Stimulated activated CD4-positive, alpha-beta T cell treated with anti-CD3 and anti-CD28 coated beads, Interleukin-4, amount 100 ng/mL, for 4 hours (primary cell): ENCODE results near the gene DGUOK.

Experiments used
- DNase-seq, 2 experiments: peaks; one replicate each; pipeline ENCODE4 v3.0.0-alpha.2; 2020

Gene DGUOK

DNA sequence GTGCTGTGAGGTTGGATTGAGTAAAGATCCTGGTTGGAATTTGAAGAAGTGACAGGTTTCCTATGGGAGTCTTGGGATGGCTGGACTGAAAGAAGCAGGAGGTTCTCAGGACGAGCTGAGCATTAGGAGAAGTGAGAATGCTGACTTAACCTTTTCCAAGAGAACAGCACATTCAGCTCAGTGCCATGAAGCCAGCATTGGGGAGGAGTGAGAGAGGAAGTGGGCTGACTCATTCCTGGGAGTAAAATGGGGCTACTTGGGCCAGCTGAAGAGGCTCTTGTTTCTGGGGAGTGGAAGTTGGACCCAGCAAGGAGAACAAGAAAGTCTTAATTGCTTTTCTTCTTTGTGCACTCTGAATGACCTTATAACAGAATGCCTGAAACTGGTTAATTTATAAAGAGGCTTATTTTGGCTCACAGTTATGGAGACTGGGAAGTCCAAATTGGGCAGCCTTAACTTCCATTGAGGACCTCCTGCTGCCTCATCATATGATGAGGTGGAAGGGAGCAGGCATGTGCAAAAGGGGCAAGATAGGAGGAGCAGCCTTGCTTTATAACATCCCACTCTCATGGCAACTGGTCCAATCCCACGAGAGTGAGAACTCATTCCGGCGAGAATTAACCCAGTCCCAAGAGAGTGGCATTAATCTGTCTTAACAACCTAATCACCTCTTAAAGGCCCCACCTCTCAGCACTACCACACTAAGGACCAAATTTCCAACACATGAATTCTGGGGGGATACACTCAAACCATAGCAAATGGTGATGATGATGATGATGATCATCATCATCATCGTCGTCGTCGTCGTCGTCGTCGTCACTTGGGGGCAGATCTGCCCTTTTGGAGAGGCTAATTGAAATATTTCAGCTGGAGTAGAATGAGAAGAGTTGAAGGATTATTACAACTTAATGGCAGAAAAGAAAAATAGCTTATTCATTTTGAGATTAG lies 26.1 kb downstream of the DGUOK start:
- no peak for DNase-seq

DNA sequence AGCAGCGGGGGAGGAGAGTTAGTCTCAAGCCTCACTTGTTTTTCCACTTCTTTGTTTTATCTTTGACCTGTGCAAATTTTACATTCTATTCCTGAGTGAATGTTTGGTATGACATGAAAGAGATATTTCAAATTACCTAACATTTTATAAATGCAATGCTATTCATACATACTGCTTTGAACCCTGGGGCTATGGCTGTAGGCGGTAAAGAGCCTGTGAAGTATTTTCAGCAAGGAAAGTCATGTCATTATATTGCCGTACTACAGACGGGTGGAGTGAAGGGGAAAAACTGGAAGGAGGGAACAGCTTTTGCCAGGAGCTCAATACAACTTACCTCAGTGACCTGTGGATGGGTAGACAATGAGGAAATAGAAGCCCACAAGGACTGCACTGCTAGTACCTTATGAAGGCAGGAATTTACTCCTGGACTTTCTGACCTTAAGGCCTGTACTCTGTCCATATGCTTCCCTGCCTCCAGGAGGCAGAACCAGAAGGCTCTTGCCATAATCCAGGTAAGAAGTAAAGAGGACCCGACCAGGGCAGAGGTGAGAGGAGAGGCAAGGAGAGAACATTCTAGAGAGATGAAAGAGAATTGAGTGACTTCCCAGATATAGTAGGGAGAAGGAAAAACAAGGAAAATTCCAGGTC lies 29.7 kb downstream of the DGUOK start:
- DNase-seq = no peak

DNA sequence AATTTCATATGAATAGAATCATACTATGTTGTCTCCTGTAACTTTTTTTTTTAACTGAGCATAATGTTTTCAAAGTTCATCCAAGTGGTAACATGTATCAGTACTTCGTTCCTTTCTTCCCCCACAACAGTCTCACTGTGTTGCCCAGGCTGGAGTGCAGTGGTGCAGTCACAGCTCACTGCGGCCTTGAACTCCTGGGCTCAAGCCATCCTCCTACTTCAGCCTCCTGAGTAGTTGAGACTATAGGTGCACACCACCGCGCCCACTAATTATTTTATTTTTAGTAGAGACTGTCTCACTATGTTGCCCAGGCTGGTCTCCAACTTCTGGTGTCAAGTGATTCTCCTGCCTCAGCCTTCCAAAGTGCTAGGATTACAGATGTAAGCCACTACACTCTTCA lies 34.6 kb downstream of the DGUOK start:
- no peak for DNase-seq

- DNase-seq = no peak
Measured at GRCh38 chr2:73961823-73962615, 35.3 kb downstream of the DGUOK start.

DNA sequence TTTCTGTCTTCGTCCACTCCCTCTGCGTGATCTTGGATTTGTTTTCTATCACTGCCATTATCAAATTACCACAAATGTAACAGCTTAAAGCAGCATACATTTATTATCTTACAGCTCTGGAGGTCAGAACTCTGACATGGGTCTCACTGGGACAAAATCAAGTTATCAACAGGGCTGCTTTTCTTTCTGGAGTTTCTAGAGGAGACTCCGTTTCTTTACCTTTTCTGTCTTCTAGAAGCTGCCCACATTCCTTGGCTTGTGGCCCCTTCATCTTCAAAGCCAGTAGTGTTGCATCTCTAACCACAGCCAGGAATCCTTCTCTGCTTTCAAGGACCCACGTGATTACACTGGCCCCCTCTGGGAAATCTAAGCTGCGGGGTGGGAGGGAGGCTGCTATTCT lies 36.1 kb downstream of the DGUOK start:
- DNase-seq = no peak

GRCh38 chr2:73963385-73964120 lies 36.9 kb downstream of the DGUOK start:
- DNase-seq = peak in 1 of 2 experiments; percentile 35

DNA sequence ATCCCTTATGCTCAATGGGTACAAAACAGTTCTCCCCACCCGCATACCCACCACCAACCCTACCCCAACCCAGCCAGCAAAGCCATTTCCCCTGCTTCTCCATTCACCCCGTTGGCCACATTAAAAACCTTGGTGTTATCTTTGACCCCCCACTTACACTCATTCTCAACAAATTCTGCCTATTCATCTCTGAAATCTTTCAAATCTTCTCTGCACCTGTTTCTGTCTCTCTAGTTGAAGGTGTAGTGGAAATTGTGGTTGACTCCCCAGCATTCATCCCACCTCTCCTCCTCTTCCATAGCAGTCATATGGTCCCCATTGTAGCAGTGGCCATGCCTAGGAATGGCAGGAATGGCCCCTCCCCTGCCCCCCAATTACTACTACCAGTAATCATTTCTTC lies 37.5 kb downstream of the DGUOK start:
- no peak for DNase-seq

DNA sequence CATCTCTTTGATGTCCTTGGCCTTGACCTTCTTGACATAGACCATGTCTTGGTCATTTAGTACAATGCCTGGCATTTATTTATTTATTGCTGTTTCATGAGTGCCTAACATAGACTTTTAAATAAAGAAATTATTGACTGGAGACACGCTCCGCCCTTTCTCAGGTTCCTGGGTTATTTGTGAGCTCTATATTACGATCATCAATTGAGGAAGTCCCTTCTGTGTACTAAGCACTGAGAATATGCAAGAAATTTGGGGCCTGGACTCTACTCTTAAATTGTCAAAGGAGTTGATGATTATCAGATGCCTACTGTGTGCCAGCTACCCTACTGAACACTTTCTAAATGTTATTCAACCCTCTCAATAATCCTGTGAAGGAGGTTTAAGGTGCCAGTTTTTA lies 38.4 kb downstream of the DGUOK start:
- no peak for DNase-seq

DNA sequence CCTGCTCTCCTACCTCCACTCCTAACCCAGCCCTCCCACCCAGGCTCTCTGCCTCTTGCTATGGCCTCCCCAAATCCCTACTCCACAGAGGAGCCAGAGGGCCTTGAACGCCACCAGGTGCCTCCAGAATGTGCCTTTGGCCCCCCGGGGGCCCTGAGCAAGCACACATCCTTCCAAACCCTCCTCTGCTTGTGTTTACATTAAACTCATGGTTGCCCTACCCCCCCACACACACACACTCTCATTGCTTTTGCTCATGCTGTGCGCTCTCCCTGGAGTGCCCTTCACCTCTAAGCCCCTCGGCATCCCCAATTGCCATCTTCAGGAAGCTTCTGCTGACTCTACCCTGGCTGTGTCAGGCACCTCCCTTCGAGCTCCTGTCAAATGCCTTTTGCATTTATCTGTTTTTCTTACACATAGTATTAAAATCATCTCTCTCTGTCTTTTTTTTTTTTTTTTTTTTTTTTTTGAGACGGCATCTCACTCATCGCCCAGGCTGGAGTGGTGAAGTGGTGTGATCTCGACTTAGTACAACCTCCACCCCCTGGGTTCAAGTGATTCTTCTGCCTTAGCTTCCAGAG lies 41.8 kb downstream of the DGUOK start:
- DNase-seq = no peak

DNA sequence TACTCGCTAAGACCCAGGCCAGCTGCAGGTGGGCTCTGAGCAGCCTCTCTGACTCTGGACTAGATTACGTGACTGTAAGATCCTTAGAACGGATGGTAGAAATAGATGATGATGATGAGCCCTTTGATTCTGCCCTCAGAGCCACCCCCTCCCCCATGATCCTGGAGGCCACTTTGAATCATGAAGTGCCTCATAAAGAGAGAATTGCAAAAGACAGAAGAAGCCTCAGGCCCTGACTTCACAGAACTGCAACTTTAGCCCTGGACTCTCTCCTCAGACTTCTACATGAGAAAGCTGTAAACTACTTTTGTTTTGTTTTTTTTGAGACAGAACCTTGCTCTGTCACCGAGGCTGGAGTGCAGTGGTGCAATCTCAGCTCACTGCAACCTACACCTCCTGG lies 42.7 kb downstream of the DGUOK start:
- no peak for DNase-seq

DNA sequence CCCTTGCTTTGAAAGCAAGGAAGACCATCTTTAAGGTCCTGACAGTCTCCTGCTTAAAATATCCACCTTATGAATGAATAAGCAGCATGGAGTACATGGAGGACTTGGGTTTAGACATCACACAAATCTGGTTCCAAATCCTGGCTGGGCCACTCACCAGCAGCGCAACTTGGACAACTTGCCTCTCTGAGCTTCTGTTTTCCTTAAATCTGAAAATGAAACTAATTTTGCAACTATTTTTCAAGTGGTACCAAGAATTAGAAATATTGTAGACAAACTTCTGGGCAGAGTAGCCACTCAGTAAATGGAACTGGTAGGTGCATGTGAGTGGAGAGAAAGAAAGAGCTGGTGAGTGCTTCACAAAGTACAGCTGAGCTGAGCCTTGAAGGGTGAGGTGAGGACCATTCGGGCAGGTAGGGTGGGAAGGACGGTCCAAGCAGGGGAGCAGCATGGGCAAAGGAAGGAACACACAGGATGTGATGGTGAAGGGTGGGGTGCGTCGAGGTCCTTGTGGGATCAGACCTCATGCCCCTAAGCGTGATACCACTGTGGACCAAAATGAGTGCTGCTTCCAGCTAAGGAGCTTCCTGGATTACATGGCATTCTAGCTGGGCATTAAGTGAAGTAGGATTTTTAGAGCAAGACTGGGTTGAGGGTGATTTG lies 43.6 kb downstream of the DGUOK start:
- DNase-seq = no peak

GRCh38 chr2:73970850-73971471 lies 44.3 kb downstream of the DGUOK start:
- peak in 1 of 2 experiments; percentile 38 for DNase-seq

DNA sequence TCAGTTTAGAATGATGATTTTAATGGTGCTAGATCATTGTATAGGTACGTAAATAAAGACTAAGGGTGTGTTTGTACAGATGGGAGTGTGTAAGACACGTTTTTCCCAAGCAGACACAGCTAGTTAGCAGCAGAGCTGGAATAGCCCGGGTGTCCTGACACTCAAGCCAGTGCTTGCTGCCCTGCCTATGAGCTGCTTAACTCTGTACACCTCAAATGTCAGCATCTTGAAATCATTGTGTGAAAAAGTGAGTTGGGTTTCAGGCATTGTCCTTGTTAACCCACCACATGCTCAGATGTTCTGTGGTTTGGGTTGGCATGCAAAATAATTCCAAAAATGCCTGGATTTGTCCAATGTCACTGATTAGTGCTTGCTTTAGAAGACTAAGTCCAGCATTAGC lies 45.0 kb downstream of the DGUOK start:
- no peak for DNase-seq

DNA sequence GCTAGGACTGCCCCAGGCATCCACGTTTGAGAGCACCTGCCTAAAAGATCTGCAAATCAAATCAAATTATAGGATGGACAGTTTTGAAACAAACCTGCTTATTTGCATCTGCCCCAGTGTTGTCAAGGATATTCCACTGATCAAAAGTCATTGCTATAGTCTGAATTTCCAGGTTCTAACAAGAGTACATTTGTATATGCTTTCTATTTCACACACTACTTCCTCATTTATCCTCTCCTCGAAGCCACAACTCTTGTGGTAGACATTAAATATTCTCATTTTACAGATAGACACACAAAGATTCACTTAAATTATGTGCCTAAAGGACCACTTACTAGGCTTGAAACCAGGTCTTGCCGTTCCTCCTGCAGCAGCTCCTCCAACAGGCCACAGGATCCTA lies 46.2 kb downstream of the DGUOK start:
- no peak for DNase-seq

- no peak for DNase-seq
Measured at GRCh38 chr2:73975731-73976130, 49.1 kb downstream of the DGUOK start.

DNA sequence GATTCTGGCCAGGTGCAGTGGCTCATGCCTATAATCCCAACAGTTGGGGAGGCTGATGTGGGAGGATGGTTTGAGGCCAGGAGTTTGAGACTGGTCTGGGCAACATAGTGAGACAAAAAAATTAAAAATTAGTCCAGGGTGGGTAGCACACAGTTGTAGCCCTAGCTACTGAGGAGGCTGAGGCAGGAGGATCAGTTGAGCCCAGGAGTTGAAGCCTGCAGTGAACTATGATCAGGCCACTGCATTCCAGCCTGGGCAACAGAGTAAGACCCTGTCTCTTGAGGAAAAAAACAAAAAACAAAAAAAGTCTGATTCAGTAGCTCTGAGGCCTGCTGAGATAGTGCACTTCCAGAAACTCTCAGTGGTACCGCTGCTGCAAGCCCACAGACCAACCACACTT lies 50.1 kb downstream of the DGUOK start:
- no peak for DNase-seq

GRCh38 chr2:73977466-73977865 lies 50.8 kb downstream of the DGUOK start:
- DNase-seq = no peak

DNA sequence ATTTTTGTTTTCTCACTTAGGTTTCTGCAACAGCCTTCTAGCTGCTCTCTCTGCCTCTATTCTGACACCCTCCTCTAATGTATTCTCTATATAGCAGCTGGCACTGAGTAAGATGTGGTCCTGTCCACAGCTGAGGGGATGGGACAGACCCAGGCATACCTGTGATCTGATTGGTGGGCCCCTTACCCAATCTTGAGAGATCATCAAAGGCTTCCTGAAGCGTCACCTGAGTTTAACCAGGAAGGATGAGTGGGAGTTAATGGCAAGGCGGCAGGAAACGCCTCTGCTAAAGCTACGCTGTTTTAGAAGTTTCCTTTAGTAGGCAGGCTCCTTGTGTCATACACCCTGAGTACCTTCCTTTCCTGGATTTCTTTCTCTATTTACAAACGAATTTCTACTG lies 52.3 kb downstream of the DGUOK start:
- peak; percentile 47 to 90 for DNase-seq

DNA sequence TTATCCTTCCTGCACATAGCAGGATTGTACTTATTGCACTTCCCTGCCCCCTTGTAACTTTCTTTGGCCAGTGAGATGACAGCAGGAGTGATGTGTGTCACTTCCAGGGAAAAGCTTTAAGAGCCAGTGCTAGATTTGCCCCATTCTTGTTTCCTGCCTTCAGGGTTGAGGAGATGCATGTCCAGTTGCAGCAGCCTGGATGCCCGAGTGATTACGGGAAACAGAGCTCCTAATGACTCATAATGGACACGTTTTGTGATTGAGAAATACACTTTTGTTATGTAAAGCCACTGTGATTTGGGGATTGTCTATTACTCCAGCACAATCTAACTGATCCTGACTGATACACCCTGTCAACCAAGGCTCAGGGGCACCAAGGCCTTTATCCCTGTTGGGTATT lies 53.0 kb downstream of the DGUOK start:
- DNase-seq = no peak

- no peak for DNase-seq
Measured at GRCh38 chr2:73980566-73980965, 53.9 kb downstream of the DGUOK start.
